Mammary epithelial cell (primary cell): ENCODE data around the gene OLFML2A.

Experiments
- CTCF ChIP-seq, 2 donors: IDR thresholded peaks in 1 of 2; conservative IDR thresholded peaks in 1 of 2; 2 replicates each; pipeline ENCODE4 v1.5.1; 2011 to 2012; ENCODE audit warnings: inconsistent platforms in 2 of 2, low read length in 2 of 2, mild to moderate bottlenecking in 2 of 2, control low read depth in 1 of 2, low read depth in 1 of 2; ENCODE audit not compliant: insufficient read depth in 1 of 2; ENCODE audit errors: extremely low read depth in 1 of 2
- EZH2 ChIP-seq: IDR thresholded peaks from 2 replicates; pipeline ENCODE4 v1.6.1; 2012; ENCODE audit warnings: low read length, inconsistent platforms, borderline replicate concordance

- TF ChIP-seq CTCF (conservative IDR thresholded peaks at IDR 0.05 in 1 of 2, IDR thresholded peaks at IDR 0.05 in 1 of 2; ENCODE audit: extremely low read depth in 1 of 2, insufficient read depth in 1 of 2, low read depth in 1 of 2, low read length in 2 of 2) (no peak), EZH2 (no peak)
Observed at GRCh38 chr9:124815601-124816000, 38.7 kb downstream of the OLFML2A start.
